Activated T-cell treated with anti-CD3 and anti-CD28 coated beads, Interleukin-2, amount 50 U/mL, for 48 hours (primary cell): ENCODE measurements around the gene NECTIN3.

Experiments used
- DNase-seq, 2 experiments: peaks; one replicate each; pipeline ENCODE4 v3.0.0-alpha.2; 2020

Gene NECTIN3

DNA sequence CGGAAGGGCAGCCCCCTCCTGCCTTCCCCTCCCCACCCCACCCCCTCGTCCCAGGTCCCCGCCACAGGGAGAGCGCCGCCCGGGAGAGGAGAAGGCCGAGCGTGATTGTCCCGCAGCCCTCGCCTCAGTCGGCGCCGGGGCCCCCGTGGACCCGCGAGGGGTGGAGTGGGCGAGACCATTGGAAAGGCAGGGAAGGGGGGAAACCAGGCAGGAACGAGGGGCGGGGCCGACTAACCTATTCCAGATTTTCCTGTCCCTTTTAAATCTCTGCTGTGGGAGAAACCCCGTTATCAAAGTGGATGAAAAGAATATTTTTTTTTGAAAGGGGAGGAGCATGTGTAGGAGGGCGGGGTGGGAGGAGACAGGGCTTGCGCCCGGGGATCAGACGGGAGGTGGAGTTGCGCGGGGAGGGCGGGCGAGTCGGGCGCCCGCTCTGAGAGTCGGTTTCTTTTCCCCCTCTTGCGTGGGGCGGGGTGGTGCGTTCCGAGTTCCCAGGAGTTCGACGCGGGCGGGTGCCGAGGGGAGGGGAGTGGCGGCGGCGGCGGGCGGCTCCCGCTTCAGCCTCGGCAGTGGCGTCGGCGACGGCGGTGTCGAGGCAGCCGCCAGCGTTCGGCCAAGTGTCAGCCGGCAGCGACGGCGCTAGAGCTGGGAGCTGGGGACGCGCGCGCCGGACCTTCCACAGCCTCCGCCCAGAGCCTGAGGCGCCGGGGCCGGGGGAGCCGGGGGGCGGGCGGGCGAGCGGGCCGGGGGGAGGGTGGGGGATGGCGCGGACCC lies at the start of gene NECTIN3:
NECTIN3 (plus strand) TSS at position 560 of the 774 bp plus-strand sequence; CDS start at position 762, 202 bp downstream.
- peak; percentile 85 to 88 for DNase-seq

GRCh38 chr3:111027868-111028267 lies 43.7 kb upstream of the NECTIN3 start:
- no peak for DNase-seq

- no peak for DNase-seq
Observed at GRCh38 chr3:111031538-111031937, 40.1 kb upstream of the NECTIN3 start.

GRCh38 chr3:111032677-111033076 lies 38.9 kb upstream of the NECTIN3 start:
- DNase-seq, result no peak

- no peak for DNase-seq
Observed at GRCh38 chr3:111033470-111034050, 38.1 kb upstream of the NECTIN3 start.

- no peak for DNase-seq
Observed at GRCh38 chr3:111035316-111035715, 36.3 kb upstream of the NECTIN3 start.

DNA sequence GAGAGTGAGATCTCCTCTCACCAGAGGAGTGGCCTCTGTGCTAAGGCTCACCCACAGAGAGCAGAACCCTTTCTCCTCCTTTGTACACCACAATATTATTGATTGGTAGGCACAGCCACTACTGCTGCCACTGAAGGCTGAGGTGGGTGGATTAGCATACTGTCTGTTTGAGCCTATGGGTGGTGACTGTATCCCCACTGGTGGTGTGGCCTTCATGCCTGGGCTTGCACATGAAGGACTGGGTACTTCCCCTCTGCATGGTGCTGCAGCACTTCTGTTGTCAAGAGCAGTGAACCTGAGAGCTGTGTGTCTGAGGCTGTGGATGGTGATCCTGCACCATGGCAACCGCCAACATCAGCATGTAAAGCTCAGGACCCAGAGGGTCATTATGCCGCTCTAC lies 35.7 kb upstream of the NECTIN3 start:
- no peak for DNase-seq

DNA sequence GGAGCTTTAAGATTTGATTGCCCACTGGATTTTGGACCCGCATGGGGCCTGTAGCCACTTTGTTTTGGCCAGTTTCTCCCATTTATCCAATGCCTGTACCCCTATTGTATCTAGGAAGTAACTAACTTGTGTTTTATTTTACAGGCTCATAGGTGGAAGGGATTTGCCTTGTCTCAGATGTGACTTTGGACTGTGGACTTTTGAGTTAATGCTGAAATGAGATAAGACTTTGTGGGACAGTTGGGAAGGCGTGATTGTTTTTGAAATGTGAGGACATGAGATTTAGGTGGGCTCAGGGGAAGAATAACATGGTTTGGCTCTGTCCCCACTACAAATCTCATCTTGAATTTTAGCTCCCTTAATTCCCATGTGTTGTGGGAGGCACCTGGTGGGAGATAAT lies 30.7 kb upstream of the NECTIN3 start:
- no peak for DNase-seq

DNA sequence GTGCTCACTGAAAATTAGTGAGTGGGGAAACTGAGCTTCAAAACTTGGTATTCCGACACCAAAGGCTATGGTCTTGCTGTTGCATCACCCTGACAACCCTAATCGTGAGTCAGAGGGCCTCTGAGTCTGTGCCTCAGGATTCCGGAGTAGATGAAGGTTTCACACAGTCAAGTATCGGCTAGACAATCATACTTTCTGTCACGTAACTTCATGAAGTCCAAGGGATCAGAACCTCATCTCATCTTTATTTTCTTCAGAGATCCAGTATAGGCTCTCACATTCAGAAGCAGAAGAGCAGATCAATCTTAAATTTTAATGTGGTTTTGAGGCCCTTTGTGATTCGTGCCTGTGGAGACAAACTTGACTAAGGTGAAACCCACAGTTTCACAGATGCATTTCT lies 26.1 kb upstream of the NECTIN3 start:
- no peak for DNase-seq

DNA sequence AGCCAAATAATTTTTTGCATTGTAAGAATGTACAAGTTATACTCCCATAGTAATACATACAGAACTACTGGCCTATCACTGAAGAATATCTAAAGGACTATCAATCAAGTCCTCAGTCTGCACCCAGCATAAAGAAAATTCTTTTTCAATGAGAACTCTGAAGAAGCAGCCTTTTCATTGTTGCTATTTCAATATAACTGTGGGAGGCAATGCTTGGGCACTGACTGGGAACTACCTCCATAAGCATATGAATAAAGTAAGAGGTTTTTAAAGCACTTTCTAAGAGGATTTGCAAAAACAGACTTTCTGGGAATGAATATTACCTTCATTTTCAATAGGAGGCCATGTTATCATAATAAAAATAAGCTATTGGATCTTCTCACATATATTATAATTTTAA lies 24.6 kb upstream of the NECTIN3 start:
- DNase-seq, result no peak

DNA sequence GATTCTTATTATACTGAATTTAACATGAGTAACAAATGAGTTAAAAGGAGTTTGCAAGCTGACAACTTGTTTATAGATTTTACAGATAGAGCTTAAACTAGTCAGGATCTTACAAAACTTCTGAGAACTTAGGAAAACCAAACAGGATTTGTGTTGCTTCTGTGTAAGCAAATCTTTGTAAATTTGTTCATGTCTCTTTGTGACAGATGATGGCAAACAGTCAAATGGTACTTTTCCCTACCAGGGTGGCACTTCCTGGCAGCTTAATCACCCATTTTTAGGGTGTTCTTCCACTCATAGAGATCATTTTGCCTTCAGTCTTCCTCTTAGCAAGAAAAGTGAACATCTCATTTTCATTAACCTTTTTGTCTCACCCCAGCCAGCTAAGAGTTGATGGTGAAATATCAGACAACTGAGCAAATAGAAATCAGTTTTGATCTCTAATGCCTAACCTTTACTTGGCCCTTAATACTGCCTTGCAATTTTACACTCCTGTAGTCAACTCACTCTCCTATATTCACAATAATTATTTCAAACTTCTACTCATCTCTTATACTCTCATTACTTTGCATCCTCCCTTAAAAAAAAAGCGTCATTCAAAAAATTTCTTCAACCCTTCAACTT lies 23.7 kb upstream of the NECTIN3 start:
- DNase-seq, result no peak

GRCh38 chr3:111051354-111051753 lies 20.3 kb upstream of the NECTIN3 start:
- DNase-seq, result no peak

GRCh38 chr3:111068574-111068973 lies 3.0 kb upstream of the NECTIN3 start:
- DNase-seq, result no peak

- peak in 1 of 2 experiments; percentile 20 for DNase-seq
Observed at GRCh38 chr3:111069974-111070771, 1.4 kb upstream of the NECTIN3 start.

- no peak for DNase-seq
Observed at GRCh38 chr3:111070772-111071256, 802 bp upstream of the NECTIN3 start.

DNA sequence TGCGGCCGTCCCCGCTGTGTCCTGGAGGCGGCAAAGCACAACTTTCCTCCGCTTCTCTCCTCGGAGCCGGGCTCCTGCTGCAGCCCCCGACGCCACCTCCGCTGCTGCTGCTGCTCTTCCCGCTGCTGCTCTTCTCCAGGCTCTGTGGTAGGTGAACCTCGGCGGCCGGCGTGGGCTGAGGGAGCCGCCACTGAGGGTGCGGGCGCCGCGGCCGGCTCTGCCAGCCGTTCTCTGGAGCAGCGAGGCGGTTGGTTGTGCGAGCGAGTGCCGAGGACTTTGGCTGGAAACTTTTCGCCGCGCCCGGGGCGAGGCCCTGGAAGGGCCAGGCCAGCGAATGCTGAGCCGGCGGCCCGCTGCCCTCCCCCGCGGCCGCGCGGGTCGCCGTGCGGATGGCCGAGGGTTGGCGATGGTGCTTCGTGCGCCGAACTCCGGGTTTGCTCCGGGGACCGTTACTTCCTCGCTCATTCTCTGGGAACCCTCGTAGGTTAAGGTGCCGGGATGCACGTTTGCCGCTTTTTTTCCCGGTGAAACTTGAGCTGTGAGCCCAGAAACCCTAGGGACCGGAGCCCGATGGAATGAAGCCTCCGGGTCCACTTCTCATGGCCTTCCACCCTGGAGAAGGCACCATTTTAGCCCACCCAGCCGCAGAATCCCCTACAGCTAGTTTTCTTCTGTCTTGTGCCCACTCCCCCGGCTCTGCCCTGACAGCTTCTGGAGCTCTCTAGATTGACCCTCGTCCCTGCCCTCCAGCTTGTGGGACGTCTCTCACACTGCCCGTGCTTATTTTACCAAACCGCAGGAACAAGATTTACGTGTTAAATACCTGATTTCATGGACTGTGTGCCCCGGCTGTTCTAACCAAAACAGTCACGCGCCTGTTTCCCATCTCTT lies 660 bp downstream of the NECTIN3 start:
- peak; percentile 47 to 57 for DNase-seq

GRCh38 chr3:111073218-111073617 lies 1.6 kb downstream of the NECTIN3 start:
- no peak for DNase-seq

DNA sequence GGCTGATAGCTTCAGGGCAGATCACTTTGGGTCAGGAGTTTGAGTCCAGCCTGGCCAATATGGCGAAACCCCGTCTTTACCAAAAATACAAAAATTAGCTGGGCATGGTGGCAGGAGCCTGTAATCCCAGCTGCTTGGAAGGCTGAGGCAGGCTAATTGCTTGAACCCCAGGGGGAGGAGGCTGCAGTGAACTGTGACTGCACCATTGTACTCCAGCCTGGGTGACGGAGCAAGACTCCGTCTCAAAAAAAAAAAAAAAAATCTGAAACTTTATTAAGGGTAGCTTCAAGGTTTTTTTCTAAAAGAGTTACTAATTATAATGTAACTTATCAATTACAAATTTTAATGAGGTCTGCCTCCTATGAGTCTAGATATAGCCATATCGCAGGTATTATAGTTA lies 5.1 kb downstream of the NECTIN3 start:
- DNase-seq, result no peak

- DNase-seq, result no peak
Observed at GRCh38 chr3:111077369-111077768, 5.8 kb downstream of the NECTIN3 start.

GRCh38 chr3:111080413-111080812 lies 8.8 kb downstream of the NECTIN3 start:
- DNase-seq, result no peak

- no peak for DNase-seq
Observed at GRCh38 chr3:111081008-111081545, 9.5 kb downstream of the NECTIN3 start.

DNA sequence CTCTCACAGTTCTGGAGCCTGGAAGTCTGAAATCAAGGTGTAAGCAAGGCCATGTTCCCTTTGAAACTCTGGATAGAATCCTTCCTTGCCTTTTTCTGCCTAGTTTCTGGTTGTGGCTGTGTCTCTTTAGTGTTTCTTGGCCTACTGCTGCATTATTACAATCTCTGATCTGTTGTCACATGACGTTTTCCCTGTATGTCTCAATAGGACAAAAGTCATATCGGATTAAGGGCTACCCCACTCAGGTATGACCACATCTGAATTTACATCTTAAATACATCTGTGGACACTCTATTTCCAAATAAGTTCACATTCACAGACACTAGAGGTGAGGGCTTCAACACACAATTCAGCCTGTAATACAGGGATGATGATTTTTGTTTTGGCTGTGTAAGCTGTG lies 13.3 kb downstream of the NECTIN3 start:
- no peak for DNase-seq
